HG02943 (cell line): ENCODE data around the gene PKIB.

ENCODE experiments used
- ATAC-seq: cut with Tn5 transposase; IDR thresholded peaks from one replicate; pipeline ENCODE4 v1.9.1; 2021; ENCODE audit warnings: mild to moderate bottlenecking, low read depth, moderate library complexity; ENCODE audit not compliant: unreplicated experiment

PKIB gene

DNA sequence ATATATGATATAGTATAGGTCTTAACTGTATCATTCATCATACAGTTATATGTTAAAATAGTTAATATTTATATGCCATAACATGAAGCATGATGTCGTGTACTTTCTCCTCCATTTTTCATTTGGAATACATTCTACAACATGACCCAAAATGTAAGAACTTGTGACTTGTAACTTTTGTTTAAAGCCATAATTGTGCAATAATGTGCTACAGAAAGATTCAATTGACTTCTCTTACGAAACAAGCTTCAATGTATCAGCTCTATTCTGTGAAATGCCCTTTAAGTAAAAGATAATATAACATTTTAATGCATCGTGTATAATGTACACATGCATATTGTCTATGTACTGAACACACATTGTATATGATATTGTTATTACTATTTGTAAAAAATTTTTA, 92.6 kb downstream of the PKIB start:
- no peak for ATAC-seq

DNA sequence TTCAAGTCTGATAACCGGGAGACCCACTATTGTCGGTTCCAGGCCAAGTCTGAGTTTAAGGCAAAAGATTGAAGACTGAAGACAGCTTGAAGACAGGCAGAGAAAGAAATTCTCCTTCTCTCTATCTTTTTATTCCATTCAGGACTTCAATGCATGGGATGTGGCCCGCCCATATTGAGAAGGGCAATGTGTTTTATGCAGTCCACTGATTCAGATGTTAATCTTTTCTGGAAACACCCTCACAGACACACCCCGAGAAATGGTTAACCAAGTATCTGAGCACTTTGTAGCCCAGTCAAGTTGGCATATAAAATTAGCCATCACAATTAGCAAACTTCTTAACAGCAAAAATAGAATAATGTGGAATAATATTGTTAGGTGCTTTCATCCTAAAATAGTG, 93.9 kb downstream of the PKIB start:
- ATAC-seq: no peak

DNA sequence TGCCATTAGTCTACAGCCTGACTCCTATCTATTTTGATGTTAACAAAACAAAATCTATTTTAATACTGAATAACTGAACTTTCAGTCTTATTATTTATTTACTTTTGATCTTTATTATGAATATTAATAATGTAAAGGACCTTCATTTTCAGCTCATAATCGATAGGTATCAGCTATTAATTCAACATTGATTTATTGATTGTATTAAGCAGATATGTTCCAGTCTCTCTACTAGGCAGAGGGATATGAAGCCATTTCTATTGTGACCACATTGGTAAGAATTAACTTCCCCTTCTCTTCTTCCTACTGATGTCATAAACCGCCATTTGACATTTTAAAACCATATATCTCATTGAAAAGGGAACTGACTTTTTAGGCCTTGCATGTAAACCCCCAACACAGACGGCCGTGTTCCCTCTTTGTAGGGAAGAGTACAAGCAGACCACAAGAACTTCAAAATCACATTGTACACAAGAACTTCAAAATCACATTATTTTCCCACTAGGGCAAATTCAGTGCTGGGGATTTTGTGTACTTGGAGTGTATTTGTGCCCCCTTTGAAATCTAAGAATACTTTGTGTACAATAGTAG, 99.8 kb downstream of the PKIB start:
- ATAC-seq: no peak

DNA sequence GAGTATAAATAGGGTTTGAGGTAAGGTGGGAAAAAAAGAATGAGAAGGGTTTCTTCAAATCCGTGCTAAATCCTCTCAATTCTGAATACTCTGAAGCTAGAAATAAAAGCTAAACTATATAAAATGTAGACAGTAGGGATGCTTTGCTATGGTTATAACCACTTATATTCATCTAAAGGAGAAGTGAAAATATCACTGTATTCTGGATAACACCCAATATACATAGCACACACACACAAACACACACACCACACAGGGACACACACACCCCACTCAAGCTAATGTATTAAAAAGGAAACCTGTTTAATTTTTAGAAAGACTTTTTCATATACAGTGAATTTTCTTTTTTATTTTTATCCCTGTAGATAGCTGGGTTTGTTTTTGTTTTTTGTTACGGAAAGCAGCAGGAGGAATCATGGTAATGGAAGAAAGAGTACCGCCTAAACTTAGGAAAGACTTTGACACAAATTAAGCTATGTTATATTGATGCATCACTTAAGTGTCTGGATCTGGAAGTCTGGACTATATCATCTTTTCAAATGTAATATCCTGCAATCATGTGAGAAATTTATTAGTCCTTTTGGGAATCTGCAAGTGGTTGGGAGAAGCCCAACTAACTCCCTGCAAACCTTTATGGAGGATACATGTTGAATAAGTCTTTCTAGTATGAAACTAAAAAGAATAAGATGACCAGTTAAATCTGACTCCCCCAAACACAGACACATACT, 100.9 kb downstream of the PKIB start:
- no peak for ATAC-seq

DNA sequence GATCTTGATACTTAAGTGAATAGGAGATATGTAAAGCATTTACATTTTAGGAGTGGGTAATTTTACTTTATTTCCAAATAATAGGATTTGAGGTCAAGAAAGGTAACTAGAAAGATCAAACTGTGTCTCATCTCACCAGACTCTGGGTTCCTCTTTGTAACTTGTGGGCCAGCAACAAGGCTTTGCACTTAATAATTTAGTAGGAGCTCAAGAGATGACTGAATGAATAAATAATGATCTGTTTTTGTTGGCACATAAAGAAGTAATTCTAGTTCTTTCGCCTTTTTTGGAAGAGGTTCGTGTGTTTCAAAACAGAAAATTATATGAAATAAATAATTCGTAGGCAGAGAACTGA, 101.9 kb downstream of the PKIB start:
- no peak for ATAC-seq

DNA sequence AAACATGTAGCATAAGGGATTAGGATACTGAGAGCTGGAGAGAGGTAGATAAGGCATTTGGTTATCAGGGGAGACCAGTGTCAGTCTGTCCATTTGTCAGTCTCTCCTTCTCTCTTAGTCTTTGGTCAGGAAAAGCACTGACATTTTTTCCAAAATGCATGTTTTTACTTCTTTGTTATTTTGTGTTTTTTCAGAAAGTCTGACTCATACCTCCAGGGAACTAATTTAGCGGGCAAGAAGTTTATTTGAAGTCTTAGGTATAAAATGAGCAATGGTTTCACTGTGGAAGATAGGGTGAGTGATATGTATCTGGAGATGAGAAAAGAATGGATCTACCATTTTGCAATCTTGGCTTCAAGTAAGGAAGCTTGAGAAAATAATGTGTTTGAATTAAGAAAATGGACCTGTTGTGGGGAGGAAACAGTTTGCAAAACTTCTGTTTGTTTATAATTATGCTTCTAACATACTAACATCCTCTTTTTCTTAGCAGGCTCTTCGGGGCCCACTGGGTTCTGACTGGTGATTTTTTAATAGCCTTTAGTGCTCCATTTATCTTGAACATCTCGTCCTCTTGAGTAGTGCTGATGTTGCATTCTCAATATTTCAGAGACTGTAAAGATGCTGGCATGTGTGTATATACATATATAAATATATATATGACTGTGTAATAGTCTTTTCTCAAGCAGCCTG, 102.4 kb downstream of the PKIB start:
- ATAC-seq: no peak

DNA sequence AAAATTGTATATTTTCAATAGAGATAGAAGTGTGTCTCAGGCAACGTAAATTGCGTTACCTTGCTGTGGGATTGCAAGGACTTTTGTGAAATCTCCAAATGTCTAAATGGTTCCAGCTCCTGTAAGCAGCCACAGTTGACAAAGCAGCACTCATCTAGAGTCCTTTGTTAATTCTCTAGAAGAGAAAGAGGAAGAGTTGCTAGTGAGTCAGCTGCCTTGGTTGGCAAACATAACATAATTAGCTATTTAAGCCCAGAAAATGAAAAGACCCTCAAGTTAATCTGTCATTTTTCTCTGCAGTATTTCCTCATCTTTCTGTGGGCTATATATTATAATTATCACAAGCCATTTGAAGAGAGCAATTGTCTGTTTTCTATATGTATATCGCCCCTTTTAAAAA, 102.9 kb downstream of the PKIB start:
- ATAC-seq: no peak

DNA sequence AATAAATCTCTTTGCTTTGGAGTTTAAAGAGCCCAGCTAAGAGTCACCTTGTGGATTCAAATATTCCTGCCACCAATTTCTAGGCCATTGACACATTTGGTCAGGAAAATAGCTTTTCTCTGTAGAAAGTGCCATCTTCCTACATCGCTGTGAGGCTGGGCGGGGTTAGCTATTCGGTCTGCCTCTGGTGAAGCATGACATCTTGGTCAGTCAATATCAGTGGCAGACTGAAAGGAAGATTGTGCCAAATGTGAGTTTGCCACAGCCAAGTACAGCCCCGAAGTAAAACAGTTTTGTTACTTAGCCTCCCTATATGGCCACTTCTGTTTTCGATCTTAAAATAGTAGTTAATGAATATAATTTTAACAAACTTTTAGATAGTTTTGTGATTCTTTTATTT, 103.9 kb downstream of the PKIB start:
- ATAC-seq: no peak

DNA sequence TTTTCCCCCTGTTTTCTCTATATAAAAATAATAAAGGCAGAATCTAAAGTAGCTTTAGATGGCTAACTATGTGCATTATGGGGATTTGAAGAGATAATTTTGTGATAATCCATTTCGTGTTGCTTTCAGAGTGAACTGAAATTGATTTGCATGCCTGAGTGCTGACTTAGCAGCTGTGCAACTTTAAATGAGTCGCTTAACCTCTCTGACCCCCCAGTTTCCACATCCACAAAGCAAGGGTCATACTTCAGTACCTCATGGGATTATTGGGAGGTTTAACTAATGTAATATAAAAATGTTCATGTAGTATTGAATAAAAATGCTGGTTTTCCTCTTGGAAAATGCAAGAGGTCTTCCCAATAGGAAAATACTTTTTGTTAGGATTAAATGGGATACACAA, 105.5 kb downstream of the PKIB start:
- no peak for ATAC-seq

DNA sequence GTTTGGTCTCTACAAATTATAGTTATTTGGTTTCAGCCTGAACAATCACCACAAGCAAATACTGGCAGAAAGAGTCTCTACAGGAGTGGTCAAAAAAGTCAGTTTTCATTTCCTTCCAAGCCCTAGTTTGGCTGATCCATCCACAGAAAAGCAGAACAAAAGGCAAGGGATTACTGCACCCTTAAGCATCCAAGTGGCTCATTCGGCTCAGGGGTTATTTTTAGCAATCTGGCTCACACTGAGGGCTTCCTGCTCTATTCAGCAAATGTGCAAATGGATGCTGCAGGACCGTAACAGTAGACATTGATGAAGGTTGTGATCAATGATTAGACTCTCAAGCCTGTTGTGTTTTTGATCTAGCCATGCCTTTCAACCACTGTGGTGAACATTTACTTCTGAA, 107.1 kb downstream of the PKIB start:
- ATAC-seq: no peak

DNA sequence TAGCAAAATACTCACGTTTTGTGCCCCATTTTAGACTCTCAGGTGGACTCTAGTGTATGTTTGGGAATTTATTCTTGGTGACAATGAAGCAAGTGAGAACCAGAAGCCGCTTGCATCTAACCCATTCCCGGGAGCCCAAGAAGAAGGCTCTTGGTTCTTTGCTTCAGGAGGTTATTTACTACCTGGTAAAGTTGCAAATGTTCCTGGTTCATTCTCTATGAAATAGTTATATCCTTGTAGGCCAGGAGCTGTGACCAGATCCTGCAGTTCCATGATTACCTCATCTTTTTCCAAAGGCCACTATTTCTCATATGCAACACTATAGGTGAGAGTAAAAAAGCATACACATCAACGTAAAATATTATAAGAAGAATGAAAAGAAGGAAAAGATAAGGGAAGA, 108.4 kb downstream of the PKIB start:
- no peak for ATAC-seq

DNA sequence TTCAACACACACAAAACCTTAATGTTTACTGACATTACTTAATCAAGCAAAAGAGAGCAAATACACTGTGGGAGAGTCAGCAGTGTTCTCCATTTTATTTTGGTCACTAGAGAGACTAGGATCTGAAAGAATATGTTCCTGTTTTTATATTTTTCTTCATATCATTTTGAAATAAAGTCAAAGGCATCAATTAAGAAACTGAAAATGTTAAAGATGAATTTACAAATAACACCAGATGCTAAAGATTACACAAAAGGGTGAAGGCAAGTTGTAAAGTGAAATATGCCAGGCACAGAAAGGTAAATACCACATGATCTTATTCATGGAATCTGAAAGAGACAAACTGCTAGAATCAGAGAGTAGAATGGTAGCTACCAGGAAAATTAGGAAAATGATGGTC, 109.0 kb downstream of the PKIB start:
- no peak for ATAC-seq

DNA sequence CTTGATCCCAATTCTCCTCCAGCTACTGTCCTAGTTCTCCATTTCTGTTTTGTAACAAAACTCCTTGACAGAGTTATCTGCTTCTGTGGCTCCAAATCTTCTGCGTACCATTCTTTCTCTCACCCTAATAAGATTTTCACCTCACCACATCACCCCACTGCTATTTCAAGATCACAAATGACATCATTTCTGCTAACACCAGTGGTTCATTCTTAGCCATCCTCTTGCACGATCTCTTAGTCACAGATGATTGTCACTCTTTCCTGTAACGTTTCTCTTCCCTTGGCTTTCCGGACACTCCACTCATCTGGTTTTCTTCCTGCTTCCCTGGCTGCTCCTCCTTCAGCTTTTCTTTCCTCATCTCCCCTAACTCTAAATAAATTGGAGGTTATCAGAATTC, 112.5 kb downstream of the PKIB start:
- ATAC-seq: no peak

DNA sequence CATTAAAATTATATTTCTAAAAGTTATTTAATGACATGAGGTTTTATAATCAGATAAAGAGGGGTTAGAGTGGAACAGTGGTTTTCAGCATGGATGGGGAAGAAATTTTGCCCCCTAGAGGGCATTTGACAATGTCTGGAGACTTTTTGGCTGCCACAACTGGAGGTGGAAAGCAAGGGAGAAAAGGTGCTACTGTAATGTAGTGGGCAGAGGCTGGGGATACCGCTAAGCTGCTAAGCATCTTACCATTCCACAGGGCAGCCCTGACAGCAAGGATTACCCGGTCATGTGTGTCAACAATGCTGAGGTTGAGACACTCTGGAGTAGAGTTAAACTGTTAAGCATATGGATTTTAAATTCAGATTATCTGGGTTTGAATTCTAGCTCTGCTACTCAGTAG, 116.4 kb downstream of the PKIB start:
- no peak for ATAC-seq

DNA sequence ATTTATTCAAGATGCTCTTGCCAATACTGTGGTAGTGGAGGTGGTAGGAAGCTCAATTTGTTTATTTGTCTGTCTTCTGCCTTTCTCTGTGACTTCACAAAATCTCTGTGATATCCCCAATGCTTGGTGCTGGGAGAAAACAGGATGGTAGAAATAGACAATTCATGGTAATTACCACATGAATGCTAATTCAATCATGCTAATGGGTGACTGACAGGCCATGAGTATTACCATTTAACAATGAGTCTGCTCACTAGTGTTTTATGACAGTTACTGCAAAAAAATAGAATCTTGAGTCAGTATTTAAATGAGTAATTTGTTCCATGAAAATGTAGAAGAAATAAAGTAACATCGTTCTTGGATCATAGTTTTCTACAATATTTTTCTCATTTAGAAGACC, 117.0 kb downstream of the PKIB start:
- no peak for ATAC-seq

DNA sequence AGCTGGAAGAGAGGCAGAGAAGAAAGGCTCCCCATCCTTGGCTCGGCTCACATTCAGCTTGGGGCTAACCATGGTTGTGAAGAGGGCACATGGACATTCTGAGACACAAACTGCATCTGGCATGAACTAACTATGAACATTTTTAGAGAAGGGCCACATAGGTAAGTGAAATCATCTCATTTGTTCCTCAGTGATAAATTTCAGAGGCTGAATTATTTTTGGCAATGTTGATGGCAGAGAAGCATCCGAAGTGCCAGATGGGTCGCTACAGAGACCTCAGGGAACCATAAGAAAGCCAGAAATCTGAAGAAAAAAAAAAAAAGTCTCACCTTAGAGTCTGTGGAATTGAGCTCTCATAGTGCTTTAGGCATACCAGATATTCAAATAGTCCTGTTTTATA, 120.1 kb downstream of the PKIB start:
- no peak for ATAC-seq

DNA sequence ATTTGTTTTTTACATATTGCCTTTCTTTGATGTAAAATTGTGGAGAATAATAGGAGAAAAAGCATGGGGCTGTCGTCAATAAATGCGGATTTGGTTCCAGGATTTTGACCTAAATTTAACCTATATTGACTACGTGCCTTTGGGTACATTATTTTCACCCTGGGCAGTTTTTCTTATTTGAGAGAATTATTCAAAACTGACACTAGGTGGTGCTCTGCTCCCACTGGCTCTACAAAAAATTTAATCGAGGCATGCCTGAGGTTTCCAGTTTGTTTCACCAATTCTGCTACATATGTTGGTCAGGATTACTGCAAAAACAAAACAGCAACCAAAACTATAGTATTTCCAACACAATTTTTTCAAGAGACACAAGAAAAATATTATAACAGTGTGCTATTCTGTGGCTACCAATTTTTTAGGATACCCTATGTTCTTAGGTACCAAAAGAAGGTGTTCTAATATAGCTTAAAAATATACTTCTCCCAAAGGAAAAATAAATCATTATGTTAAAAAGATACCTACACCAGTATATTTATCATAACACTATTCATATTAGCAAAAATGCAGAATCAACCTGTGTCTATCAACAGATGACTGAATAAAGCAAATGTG, 120.7 kb downstream of the PKIB start:
- ATAC-seq: no peak

DNA sequence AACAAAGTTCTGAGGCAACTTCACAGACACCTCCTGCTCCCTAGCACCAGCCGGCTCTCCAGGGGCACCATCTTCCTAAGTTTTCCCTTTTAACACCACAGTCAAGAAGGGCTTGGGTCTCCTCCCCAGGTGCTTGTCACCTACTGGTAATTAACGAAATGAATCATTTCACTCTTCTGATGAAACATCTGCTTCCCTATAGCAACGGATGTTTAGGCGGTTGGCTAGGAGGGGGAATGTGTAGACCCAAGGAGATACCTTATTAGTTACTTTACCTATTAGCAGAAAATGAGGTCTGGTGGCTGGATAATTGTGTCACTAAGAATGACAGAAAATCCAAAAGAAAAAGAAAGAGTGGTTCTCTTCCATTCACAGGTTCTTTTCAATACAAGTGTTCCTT, 123.1 kb downstream of the PKIB start:
- ATAC-seq: no peak

DNA sequence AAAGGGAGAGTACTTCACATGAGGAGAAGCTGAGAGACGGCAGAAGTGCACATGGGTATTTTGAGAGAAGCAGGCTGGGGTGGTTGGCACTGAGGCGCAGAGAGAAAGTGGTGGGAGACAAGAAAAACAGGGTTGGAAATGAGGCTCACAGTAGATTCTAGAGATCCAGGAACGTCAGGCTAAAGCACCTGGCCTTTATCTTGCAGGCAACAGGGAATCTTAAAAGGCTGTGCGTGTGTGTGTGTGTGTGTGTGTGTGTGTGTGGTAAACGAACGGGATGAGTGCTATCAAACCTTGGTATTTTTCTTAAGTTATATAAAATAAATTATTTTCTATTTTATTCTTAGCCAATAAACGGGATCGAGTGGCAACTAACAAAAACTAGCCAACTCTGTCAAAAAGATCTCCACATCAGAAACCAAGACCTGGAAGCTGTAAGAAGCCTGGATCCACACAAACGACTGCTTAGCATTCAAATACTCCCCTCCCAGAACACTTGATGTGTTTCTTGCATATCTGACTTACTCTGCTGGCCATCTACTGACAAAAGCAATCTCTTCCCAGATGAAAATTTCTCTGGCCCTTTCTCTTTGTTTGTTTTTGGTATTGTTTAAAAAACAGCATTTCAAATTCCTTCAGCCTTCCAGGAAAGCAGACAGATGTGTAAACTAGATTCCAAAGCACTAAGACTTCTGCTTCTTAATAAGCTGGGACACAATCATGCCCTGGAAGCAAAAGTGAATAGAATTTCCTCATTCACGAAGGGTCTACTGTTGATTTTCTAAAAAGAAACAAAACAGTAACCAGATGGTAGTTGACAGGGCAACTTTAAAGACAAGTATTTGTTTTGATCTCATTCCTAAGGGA, 124.6 kb downstream of the PKIB start:
- no peak for ATAC-seq

DNA sequence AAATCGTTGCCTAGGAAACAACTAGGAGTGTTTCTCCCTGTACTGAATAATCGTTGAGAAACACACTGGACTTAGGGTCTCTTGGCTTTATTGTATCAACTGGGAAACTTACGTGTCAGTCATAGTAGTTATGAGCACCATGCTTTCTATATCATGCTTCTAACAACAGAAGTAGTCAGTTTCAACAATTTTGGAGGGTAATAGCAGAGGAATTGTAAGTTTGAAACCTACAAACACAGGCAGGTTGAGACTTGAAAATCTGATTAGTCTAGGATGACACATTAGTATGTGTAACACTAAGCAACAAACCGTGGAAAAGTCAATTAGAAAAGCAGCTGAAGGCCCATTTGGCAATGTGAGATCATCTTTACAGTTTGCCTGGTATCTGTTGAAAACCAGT, 125.4 kb downstream of the PKIB start:
- no peak for ATAC-seq

DNA sequence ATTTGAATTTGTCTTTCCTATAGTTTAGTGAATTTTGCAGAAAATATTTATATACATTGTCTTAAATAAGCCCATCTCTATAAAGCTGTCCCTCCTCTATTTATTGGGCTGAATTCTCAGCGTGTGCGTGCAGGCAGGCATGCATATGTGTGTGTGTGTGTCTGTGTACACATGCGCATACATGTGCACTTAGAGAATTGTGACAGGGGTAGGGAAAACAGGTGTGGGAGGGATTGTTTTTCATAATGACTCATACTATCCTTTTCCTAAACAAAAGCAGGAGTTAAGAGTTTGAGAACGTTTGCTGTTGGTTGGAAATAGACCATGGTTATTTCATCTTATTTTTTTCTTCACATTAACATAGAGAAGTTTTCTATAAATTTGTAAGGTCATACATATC, 126.0 kb downstream of the PKIB start:
- no peak for ATAC-seq
